Breast epithelium (tissue), 3 donors: ENCODE measurements around the gene UMPS.

ENCODE experiments used
- CTCF ChIP-seq, 3 donors: fragments of 450-650 bp; IDR thresholded peaks; one replicate each; pipeline ENCODE4 v1.5.1; 2016 to 2017; ENCODE audit warnings: antibody characterized with exemption in 3 of 3, mild to moderate bottlenecking in 3 of 3, moderate library complexity in 3 of 3
- POLR2A ChIP-seq: fragments of 450-650 bp; IDR thresholded peaks from one replicate; pipeline ENCODE4 v1.6.1; 2016; ENCODE audit warnings: antibody characterized with exemption, mild to moderate bottlenecking, moderate library complexity
- POLR2AphosphoS5 ChIP-seq, 3 donors: sonication (generic); formaldehyde crosslinking; IDR thresholded peaks; one replicate each; pipeline ENCODE4 v1.6.1; 2017; ENCODE audit warnings: antibody characterized with exemption in 3 of 3

- no peak for TF ChIP-seq CTCF (IDR thresholded peaks at IDR 0.05)
- no peak for TF ChIP-seq POLR2A
- TF ChIP-seq POLR2AphosphoS5 (IDR thresholded peaks at IDR 0.05): no peak
Observed at GRCh38 chr3:124722589-124722988, 7.7 kb upstream of the UMPS start.
